NCI-H82 treated with DMSO at 0.1 percent for 48 hours (cell line): ENCODE results near the gene PDE11A.

Experiments
- DNase-seq: peaks from one replicate; lab custom pipeline; 2025; ENCODE audit not compliant: unreplicated experiment; lab: John Stamatoyannopoulos, UW

Gene PDE11A

DNA sequence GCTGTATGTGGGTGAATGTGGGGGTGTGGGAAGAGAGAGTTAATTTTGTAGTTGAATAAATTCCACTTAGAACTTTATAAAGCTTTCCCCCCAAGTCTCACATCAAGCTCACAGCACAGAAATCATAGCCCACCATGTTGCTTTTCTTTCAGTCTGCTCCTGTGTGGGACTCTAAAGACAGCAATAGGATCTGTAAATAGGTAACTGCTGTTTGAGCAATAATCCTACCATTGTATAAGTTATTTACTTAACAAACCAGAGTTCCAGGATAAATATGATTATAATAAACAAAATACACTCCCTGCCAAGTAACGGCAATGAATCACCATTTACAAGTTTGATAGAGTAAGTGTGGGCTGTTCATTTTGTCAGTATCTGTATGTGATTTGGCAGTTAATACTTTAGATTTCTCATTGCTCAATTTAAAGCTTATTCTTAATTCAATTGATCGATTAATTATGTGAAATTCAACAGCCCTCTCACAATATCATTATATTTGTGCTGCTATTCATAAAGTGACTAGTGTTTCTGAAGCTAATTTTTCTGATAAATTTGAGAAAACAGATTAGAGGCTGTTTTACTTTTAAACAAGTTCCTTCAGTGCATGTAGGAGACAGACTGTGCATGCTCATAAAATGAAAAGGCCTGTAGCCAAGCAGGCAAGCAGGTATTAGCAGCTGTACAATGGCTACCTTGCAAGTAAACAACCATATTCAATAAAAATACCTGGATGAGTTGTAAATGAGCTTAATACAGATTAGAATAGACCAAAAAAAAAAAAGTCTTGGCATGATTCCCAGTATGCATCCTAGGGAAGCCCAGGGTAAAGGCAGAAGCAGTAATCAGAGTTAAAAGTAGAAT is 142.7 kb downstream of the PDE11A start:
- peak; percentile 20 for DNase-seq

DNA sequence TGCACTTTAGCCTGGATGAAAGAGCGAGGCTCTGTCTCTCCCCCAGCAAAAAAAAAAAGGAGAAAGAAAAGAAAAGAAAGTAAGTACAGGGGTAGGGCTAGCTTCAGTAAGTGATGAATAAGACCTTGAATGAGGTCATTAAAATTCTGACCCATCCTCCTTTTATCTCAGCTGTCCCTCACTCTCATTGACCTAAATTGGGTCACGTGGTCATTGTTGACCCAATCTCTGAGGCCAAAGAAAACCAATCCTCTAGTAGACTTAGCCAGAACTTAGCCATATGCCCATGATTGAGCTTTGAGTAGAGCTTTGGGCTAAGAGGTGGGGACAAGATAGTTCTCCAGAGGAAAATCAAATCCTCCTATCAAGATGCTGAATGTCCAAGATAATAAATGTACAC is 149.3 kb downstream of the PDE11A start:
- DNase-seq: no peak

DNA sequence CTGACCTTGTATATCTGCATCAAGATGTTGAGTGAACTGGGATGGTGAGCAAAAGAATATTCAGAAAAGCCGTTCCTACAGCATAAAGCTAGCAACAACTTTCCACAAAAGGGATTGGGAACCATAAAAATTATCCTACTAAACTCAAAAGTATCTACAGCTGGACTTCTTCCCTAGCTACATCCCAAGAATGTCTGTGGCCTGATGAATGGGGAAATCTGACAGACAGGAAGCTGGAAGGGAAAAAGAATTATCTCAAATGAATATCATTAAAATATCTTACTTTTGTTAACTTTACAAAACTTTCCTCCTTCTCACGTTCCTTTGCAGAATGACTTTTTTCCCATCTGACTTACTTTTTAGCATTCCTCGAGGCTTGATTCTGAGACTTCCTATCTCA is 150.9 kb downstream of the PDE11A start:
- no peak for DNase-seq

DNA sequence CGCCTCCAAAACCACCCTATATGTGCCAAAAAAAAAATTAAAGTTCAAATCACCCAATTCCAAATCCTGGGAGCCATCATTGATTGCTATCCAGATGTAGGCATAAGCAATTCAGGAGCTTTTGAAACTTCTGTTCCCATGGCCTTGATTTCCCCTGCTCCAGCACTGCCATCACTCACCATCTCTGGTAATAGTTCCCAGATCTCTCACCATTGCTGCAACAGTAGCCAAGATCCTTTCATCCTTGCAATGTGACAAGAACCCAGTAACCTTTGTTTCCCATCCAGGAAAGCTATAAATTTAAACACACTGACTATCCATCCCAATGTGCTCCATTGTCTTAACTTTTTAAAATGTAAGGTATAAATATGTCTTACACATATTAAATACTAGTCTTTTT is 155.4 kb downstream of the PDE11A start:
- no peak for DNase-seq

DNA sequence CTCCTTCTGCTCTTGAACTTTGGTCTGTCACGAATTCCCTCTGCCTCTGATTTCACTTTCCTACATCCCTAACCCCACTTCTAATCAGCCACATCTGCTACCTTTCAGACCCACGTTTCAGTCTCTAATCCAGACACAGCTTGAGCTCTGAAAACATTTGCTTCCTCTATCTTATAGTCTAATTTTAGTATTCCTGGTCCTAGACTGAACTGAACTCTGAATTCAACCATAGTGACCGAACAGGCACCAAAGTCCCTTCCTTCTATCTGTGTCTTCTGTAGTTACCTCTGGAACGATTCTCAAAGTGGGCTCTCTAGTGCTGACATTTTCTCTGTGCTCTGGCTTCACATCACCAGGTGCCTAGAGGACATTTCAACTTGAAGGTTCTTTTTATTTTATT is 156.2 kb downstream of the PDE11A start:
- no peak for DNase-seq

DNA sequence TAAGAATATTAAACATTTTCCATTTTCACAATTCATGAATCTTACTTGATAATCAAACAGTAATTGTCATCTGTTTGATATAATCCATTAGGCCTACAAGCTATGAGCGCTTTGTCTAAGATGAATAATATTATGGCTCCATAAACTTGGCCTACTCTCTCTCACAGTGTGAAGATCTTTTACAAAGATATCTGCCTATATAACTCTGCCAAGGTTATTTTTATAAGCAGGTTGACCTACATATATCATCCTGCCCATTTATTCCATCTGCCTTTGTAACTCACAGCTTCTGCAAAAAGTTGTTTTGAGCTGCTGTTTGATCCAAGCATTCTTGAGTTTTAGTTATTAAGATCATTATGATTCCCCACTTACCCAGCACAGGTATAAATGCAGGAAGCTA is 158.3 kb downstream of the PDE11A start:
- no peak for DNase-seq

DNA sequence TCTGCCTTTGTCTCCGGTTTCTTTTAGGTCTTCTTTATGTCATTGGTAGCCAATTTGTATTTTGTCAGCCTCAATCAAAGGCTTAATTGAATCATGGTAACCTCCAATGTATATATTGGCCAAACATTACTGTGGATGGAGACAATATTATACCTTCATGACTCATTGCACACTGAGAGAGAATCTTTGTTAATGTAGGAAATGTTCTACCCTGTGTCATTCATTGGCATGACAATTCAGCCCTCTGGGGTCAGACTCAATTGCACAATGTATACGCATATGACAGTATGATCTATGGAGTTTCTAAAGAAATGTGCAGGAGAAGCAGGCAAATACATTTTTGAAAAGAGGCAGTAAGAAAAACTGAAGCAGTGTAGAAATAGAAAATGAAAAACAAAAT is 162.6 kb downstream of the PDE11A start:
- no peak for DNase-seq

DNA sequence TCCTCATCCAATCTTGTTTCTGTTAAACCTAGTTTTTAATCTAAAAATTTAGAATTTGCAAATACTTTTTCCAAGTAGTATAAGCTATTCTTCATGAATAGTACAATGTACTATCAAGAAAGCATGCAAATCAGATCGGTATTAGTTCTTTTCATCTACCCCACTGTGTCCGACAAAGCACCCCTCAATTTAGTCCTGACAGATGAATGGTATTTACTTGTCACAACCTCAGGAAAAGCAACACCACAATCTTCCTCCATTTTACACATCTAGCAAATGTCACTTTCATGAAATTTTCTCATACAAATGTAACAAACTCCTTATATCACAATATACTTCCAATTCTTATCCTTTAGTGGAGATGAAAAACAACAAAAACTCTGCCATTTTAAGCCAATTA is 163.8 kb downstream of the PDE11A start:
- DNase-seq: no peak

DNA sequence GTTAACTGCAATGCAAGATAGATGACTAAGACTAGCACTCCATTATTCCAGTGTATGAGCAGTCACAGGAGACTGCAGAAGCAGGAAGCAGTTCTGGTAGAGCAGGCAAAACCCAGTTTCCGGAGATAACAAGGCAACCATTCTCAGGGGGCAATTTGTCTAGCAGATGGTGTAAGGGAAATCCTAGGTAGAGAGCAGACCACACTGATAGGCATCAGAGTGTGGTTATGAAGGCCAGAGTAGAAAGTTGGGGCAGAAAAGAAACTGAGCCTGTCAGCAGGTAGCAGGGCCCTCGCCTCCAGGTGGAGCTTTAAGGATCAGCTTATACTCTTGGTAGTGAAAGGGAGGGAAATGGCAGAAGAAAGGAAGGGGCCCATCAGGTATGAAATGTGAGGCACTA is 164.4 kb downstream of the PDE11A start:
- DNase-seq: no peak

DNA sequence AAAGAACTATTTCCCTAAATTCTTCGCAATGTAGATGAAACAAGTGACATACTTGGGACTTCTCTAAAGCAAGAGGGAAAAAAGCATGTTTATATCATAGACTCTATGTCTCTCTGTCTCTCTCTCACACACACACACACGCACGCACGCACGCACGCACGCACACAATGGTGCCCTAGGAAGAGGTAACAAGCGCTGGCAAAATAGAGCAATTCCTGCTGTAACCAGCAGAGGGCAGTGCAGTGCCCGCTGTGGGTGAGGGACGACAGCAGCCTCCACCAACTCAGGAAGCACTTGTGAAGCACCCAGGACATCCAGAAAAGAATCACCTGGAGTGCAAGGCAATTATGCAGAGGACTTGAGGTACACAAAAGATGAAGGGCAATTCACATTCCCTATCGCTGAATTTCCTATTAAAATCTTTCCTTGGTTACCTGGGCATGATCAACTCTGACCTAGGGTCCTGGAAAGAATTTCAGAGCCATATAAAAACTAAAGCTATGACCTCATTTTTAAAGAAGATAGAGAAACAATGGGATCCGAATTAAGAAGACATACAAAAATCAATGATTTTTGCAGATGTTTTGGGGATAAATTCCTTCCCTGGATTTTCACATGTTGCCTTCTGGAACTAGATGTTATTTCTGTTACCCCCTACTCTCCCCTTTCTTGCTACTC is 166.4 kb downstream of the PDE11A start:
- DNase-seq: peak; percentile 32

DNA sequence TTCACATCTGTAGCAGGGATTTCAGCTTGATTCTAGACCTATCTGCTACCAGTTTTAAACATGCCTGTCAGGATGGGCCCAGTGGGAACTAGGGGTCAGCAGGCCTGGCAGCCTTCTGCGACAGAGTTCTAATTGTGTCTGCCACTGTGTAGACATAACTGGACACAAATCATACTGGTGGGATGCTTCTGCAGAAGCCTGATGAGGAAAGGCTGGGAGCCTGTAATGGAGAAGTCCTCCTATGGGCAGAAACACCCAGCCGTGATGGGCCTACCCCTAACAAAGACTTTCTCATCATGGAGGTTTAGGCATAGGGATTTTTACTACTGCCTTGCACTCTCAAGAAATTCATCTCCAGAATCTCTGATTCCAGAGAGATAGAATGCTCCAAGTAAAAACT is 166.9 kb downstream of the PDE11A start:
- no peak for DNase-seq

DNA sequence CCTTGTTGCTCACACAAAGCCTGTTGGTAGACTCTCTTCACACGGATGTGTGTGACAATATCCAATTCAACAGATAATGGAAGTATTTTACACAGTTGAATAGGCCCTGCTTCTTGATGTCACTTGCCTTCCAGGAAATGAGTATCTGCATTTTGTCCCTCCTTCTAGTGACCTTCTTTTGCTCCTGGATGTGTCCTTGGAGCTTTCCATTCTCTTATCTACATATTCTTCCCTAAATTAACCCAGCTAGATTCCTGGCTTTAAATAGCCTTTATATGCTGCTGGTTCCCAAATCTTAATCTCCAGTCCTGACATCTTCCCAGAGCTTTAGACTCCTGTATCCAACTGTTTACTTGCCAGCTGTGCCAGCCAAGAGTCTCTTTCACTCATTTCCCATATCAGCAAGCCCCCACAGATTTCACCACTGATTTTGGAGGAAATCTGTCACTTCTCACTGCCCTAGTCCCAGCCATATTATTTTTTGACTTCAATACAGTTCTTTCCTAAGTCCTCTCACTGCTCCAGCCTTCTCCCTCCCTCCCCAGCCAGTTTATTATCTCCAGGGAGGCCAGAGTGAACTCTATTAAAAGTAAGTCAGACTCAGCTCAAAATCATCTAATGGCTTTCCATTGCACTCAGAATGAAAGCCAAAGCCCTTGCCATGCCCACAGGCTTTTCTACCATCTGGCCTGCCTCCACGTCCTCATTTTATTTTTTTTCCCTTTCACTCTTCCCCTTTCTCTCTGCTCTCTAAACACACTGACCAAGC is 170.0 kb downstream of the PDE11A start:
- no peak for DNase-seq

DNA sequence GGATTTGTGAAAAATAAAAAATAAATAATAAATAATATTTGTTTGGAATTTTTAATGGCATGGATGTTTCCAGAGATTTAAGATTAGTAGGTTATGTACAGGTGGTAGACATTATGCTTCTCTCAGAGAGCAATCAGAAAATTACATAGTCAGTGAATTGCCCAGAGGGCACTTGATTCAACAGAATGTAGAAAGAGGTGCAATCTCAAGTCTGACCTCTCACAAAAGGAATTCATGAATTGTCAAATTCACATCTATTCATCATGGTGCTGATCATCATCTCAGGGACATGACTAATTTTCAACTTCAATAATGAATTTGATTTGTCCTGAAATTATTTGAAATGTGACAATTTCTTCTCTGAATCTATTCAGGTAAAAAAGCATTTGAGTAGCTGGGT is 172.5 kb downstream of the PDE11A start:
- no peak for DNase-seq

DNA sequence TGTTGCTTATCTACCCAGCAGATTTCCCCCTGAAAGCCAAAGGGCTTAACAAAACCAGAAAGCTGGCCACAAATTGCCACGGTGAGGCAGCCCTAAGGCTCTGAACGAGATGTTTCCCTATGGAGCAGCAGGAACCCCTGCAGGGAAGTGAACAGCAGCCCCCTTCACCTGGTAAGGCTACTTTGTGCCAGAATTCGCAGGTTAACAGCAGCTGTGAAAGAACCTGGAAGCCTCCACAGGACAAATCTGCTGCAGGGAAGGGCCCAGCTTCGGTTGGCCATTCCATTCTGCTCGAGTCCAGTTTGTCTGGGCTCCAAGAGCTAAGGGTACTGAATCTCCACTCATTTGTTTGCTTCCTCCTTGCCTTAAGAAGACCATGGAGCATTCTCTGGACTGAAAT is 175.3 kb downstream of the PDE11A start:
- DNase-seq: no peak

DNA sequence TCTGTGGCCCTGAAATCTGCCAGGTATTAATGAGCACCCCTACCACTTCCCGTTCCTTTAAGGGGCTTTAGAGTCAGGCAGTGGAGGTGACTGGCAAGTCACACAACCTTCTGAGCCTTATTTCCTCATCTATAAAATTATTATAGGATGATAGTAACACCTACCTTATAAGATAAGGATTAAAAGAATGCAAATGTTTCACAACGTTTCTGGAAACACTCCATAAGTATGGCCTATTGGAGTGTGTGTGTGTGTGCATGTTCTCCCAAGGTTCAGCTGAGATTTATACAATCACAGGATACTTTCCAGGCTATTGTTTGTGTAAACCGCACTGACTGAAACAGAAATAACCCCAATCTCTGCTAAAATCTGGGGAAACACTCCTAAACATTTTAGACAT is 176.0 kb downstream of the PDE11A start:
- DNase-seq: no peak

DNA sequence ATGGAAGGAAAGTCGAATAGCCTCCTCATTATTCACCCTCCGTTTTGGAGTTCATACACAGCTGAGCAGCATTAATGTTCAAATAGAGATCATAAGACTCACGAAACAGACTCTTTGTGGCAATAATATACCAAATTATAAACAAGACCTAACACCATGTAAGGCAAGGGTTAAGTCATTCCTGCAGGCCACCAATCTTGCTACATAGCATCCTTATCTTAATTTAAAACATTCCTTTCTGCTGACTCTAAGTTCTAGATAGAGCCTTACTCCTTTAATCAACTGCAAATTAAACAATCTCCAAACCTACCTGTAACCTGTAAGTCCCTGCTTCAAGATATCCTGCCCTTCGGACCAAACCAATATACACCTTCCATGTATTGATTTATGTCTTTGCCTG is 178.0 kb downstream of the PDE11A start:
- DNase-seq: no peak

DNA sequence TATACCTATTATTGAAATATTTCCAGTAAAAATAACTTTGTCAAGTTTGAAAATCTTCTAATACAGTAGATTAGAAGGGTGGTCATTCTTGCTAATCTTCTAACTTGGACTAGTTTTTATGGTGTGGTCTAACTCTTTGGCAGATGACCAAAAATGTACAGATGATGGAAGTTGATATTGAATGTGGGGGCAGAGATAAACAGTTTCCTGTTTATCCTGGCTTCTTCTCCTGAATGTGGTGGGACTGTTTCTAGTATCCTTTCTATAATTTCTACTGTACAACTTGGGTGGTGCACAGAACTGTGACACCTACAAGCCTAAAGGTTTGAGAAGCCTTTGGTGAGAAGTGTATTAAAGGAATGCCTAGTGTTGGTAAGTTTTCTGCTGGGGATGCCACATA is 178.7 kb downstream of the PDE11A start:
- no peak for DNase-seq

DNA sequence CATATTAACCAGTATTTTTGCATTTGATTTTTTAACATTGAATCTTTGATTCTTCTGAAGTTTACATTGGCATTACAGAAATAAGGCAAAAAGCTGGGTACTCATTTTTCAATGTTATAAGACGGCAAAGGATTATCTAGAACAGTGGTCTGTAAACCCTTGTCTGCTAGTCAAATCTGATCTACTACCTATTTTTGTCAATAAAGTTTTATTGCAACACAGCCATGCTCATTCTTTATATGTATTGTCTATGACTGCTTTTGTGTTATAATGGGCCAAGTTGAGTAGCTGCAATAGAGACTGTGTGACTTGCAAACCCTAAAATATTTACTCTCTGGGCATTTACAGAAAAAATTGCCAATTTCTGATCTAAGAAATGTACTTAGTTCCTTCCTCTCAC is 181.0 kb downstream of the PDE11A start:
- no peak for DNase-seq

DNA sequence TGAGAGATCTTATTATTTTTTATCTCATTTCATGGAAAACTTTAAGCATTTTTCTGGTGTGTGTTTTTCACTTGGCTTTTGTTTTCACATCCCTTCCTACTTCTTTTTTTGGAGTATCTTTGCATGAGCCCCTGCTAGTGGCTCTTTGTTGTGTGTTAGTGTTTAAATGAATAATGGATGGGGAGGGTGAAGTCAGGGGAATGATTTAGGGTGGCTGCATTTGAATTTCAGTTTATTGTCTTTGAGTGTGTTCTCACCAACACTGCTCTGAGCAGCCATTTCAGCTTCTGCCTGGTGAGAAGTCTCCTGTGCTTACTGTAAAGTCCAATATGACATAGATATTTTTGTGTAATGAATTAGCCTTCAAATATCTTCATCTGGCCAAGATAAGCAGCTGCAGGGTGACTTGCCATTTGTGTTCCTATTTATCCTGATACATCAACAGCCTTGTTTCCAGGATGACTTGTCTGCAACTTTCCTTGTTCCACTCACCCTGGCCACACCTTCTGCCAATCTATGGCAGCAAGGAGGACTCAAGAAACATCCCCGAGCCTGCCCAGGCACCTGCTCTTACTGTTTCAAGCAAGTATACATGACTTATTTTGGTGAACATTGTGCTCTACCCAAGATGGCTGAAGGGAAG is 182.6 kb downstream of the PDE11A start:
- no peak for DNase-seq

DNA sequence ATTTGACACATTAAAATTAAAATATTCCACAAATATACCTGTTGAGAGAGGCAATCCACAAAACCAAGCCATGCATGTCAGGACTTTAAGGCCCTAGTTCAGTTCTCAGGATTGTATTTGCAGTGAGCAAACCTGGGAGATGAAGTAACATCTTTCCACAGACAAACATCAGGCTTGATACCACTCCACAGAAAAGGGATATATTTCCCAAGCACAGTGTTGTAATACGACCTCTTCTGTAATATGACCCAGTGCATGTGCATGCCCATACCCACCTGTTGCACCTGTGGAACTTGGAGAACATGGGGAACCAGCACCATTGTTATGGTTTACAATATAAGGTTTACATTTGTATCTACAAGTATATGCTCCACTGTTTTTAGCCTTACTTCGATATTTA is 184.0 kb downstream of the PDE11A start:
- no peak for DNase-seq

DNA sequence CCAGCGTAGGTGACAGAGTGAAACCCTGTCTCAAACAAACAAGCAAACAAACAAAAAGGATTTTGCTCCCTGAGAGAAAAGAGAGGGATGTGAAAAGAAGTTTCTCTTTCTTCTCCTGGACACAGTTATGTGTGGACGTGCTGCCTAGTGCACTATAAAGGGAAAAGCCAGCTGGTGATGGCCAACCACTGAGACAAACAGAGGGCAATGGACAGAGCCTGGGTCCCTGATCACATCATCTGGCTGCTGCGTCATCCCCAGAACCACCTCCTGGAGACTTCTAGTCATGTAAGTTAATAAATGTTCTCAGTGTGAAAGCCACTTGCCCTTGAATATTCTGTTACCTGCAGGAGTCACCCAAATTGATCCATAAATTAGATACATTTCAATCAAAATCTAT is 184.9 kb downstream of the PDE11A start:
- no peak for DNase-seq
